Activated B cell treated with CpG ODN at 0.5 μM for 24 hours (primary cell): ENCODE measurements around the gene MMP1. TPM values are rescaled to one million over a fixed set of nuclear protein-coding genes. Genes with fewer than 3 reads are reported as not detected.

Experiments
- ATAC-seq: fragments of 200-7000 bp; cut with Tn5 transposase; one replicate; pipeline ENCODE4 v1.10.0; 2021; ENCODE audit warnings: low read depth, mild to moderate bottlenecking, moderate library complexity
- CTCF ChIA-PET: fragments of 350-600 bp; sonication (Branson Sonifier 250); formaldehyde crosslinking; loops from one replicate; lab custom pipeline; 2021; ENCODE audit warnings: antibody characterized with exemption; lab: Charles Lee
- POLR2A ChIA-PET: fragments of 350-600 bp; sonication (Branson Sonifier 250); formaldehyde crosslinking; loops from one replicate; lab custom pipeline; 2021; ENCODE audit warnings: antibody characterized with exemption; lab: Charles Lee
- DNase-seq: peaks from one replicate; pipeline ENCODE4 v3.0.0; 2022
- H3K27ac Mint-ChIP-seq: one replicate; pipeline ENCODE4 v1.8.0; 2020; ENCODE audit warnings: mixed read lengths
- H3K27me3 Mint-ChIP-seq: one replicate; pipeline ENCODE4 v1.8.0; 2021; ENCODE audit warnings: mixed read lengths
- H3K36me3 Mint-ChIP-seq: one replicate; pipeline ENCODE4 v1.8.0; 2021; ENCODE audit warnings: low read depth, mixed read lengths
- H3K4me1 Mint-ChIP-seq: one replicate; pipeline ENCODE4 v1.8.0; 2021; ENCODE audit warnings: mixed read lengths
- H3K4me3 Mint-ChIP-seq: one replicate; pipeline ENCODE4 v1.8.0; 2020; ENCODE audit warnings: mild to moderate bottlenecking, mixed read lengths
- H3K9me3 Mint-ChIP-seq: one replicate; pipeline ENCODE4 v1.8.0; 2020; ENCODE audit warnings: mixed read lengths
- CTCF ChIP-seq: fragments of 200-600 bp; IDR thresholded peaks from one replicate; pipeline ENCODE4 v1.8.0; 2022; ENCODE audit warnings: antibody characterized with exemption, mild to moderate bottlenecking
- intact Hi-C: fragments of 100-400 bp; cut with micrococcal nuclease; formaldehyde crosslinking; loops from one replicate; pipeline ENCODE4 v1.15.1; 2024
- total RNA-seq: library from RNA; stranded (reverse); gene quantifications from 2 replicates; pipeline ENCODE4 v1.2.3, GENCODE V29; 2022

MMP1 gene
- total RNA-seq, 1 donor from 2014 or later: not detected

- Mint-ChIP-seq H3K4me3 (no peak overlapping the region), H3K9me3 (no peaks in the 10 kb centered on the region), H3K4me1 (no peaks in the 10 kb centered on the region), H3K27ac (no peak overlapping the region), H3K36me3 (no peaks in the 10 kb centered on the region), H3K27me3 (peaks cover 2% of the 10 kb centered on the region)
- ChIA-PET CTCF (no interaction called here), POLR2A (no interaction called here)
- intact Hi-C loops: no loop called here
- TF ChIP-seq CTCF: no peak
- no peak for DNase-seq
- ATAC-seq: no peak
Observed at GRCh38 chr11:102763440-102763839, 34.5 kb downstream of the MMP1 start.

- ATAC-seq: no peak
- Mint-ChIP-seq H3K4me1 (no peaks in the 10 kb centered on the region), H3K36me3 (no peaks in the 10 kb centered on the region), H3K27ac (no peak overlapping the region), H3K4me3 (no peak overlapping the region), H3K9me3 (no peaks in the 10 kb centered on the region), H3K27me3 (peaks cover 6% of the 10 kb centered on the region)
- no peak for DNase-seq
- no peak for TF ChIP-seq CTCF
- ChIA-PET CTCF (no interaction called here), POLR2A (no interaction called here)
- intact Hi-C loops: no loop called here
Observed at GRCh38 chr11:102762361-102762767, 35.6 kb downstream of the MMP1 start.

- no peak for TF ChIP-seq CTCF
- Mint-ChIP-seq H3K4me1 (no peaks in the 10 kb centered on the region), H3K36me3 (no peaks in the 10 kb centered on the region), H3K4me3 (no peak overlapping the region), H3K9me3 (no peaks in the 10 kb centered on the region), H3K27me3 (peaks cover 6% of the 10 kb centered on the region), H3K27ac (no peak overlapping the region)
- ChIA-PET POLR2A (no interaction called here), CTCF (no interaction called here)
- no peak for DNase-seq
- no peak for ATAC-seq
- intact Hi-C loops: no loop called here
Observed at GRCh38 chr11:102761646-102762238, 36.2 kb downstream of the MMP1 start.

- no peak for TF ChIP-seq CTCF
- ATAC-seq (no peak), DNase-seq (no peak)
- Mint-ChIP-seq H3K27me3 (peaks cover 10% of the 10 kb centered on the region), H3K36me3 (no peaks in the 10 kb centered on the region), H3K9me3 (no peaks in the 10 kb centered on the region), H3K27ac (no peak overlapping the region), H3K4me1 (no peaks in the 10 kb centered on the region), H3K4me3 (no peak overlapping the region)
- intact Hi-C loops: no loop called here
- CTCF ChIA-PET: no interaction called here
- POLR2A ChIA-PET: no interaction called here
Observed at GRCh38 chr11:102760344-102761035, 37.5 kb downstream of the MMP1 start.

- intact Hi-C loops: no loop called here
- no peaks in the 10 kb centered on the region for H3K4me1 Mint-ChIP-seq
- no peak for ATAC-seq
- POLR2A ChIA-PET: no interaction called here
- DNase-seq: no peak
- no peak overlapping the region for H3K4me3 Mint-ChIP-seq
- no peaks in the 10 kb centered on the region for H3K36me3 Mint-ChIP-seq
- CTCF ChIA-PET: no interaction called here
- no peak for TF ChIP-seq CTCF
- H3K9me3 Mint-ChIP-seq: no peaks in the 10 kb centered on the region
- H3K27ac Mint-ChIP-seq: no peak overlapping the region
- H3K27me3 Mint-ChIP-seq: peaks cover 14% of the 10 kb centered on the region
Observed at GRCh38 chr11:102757823-102758549, 40.0 kb downstream of the MMP1 start.
